HepG2 (cell line): ENCODE results near the gene HBG1. TPM values are rescaled to one million over a fixed set of nuclear protein-coding genes. Genes with fewer than 3 reads are reported as not detected.

Source experiments
- ATAC-seq: fragments of 200-7000 bp; cut with Tn5 transposase; 3 replicates; pipeline ENCODE4 v1.9.1; 2020; ENCODE audit warnings: mild to moderate bottlenecking, moderate library complexity
- BruUV-seq: library from RNA; stranded (reverse); fragments of 400-500 nt; replicated peaks from 2 replicates; lab custom pipeline; 2021; lab: Mats Ljungman, UMichigan
- CTCF ChIA-PET: fragments of 300-600 bp; formaldehyde crosslinking; extraction: SDS; loops from one replicate; lab custom pipeline; 2021; ENCODE audit warnings: low total read pairs, inconsistent platforms, low intra/inter-chr PET ratio; lab: Yijun Ruan, JAX
- POLR2A ChIA-PET: fragments of 350-600 bp; sonication (Branson Sonifier 250); formaldehyde crosslinking; loops from one replicate; lab custom pipeline; 2020; ENCODE audit warnings: antibody characterized with exemption, inconsistent platforms; lab: Yijun Ruan, JAX
- DNase-seq: peaks from one replicate; pipeline ENCODE4 v3.0.0-alpha.2; 2015; ENCODE audit warnings: low spot score
- FAIRE-seq: peaks from 3 replicates; lab custom pipeline; 2011; peaks lifted over from hg19 to GRCh38; lab: Jason Lieb, UNC
- H2AFZ ChIP-seq: one replicate; pipeline ENCODE4 v1.6.1; 2011; ENCODE audit warnings: low read length, inconsistent platforms
- H3K27ac ChIP-seq: fragments of 300-600 bp; 3 replicates; pipeline ENCODE4 v1.8.0; 2011; ENCODE audit warnings: mixed run types, mild to moderate bottlenecking, mixed read lengths, low read length, inconsistent platforms; ENCODE audit not compliant: insufficient read depth; ENCODE audit errors: extremely low read length
- H3K27me3 ChIP-seq, 2 experiments: fragments of 200-600 bp in 1 of 2; 2 replicates in 1 of 2; 3 replicates in 1 of 2; pipeline versions ENCODE4 v1.6.0 to v1.8.0; 2011; ENCODE audit warnings: low read length in 2 of 2, mild to moderate bottlenecking in 2 of 2, moderate library complexity in 2 of 2, inconsistent platforms in 1 of 2; ENCODE audit not compliant: insufficient read depth in 2 of 2, control insufficient read depth in 1 of 2
- H3K36me3 ChIP-seq, 2 experiments: fragments of 200-600 bp in 1 of 2; replicated peaks in 1 of 2; 2 replicates in 1 of 2; 3 replicates in 1 of 2; pipeline versions ENCODE4 v1.5.1 to v1.8.0; 2011; ENCODE audit warnings: low read length in 2 of 2, inconsistent platforms in 1 of 2; ENCODE audit not compliant: insufficient read depth in 2 of 2, control insufficient read depth in 1 of 2
- H3K4me1 ChIP-seq: 2 replicates; pipeline ENCODE4 v1.5.1; 2012; ENCODE audit warnings: low read length, inconsistent platforms; ENCODE audit not compliant: insufficient read depth
- H3K4me2 ChIP-seq: 2 replicates; pipeline ENCODE4 v1.6.0; 2011; ENCODE audit warnings: low read depth, low read length, inconsistent platforms
- H3K4me3 ChIP-seq, 3 experiments: fragments of 200-600 bp in 1 of 3; sonication (generic), shearing (Covaris generic) in 1 of 3; replicated peaks in 1 of 3; 2 replicates each; pipeline ENCODE4 v1.5.1; 2011 to 2016; ENCODE audit warnings: low read length in 3 of 3, inconsistent platforms in 2 of 3, low read depth in 2 of 3, mild to moderate bottlenecking in 2 of 3, control low read depth in 1 of 3, mixed read lengths in 1 of 3; ENCODE audit not compliant: insufficient read depth in 1 of 3
- H3K79me2 ChIP-seq: one replicate; pipeline ENCODE4 v1.6.1; 2011; ENCODE audit warnings: low read length, inconsistent platforms; ENCODE audit not compliant: insufficient read depth
- H3K9ac ChIP-seq: 2 replicates; pipeline ENCODE4 v1.6.0; 2011; ENCODE audit warnings: mild to moderate bottlenecking, low read depth, low read length, inconsistent platforms; ENCODE audit not compliant: insufficient read depth
- H3K9me3 ChIP-seq: 2 replicates; pipeline ENCODE4 v1.5.1; 2012; ENCODE audit warnings: mild to moderate bottlenecking, low read length
- H4K20me1 ChIP-seq: 2 replicates; pipeline ENCODE4 v1.6.0; 2011; ENCODE audit warnings: inconsistent platforms, mild to moderate bottlenecking, low read length, moderate library complexity; ENCODE audit not compliant: insufficient read depth
- CCAR2 ChIP-seq: fragments of 200-400 bp; formaldehyde crosslinking; optimal IDR thresholded peaks from 2 replicates; pipeline ENCODE3; 2018; ENCODE audit warnings: low read depth, mild to moderate bottlenecking, low read length, moderate library complexity
- FOSL1 ChIP-seq: sonication (generic); formaldehyde crosslinking; IDR thresholded peaks from 2 replicates; pipeline ENCODE4 v1.9.0; 2021; ENCODE audit warnings: missing genetic modification reagents, borderline replicate concordance
- KDM3A ChIP-seq: IDR thresholded peaks from 2 replicates; pipeline ENCODE4 v1.6.1; 2018; ENCODE audit warnings: low read depth, missing compliant biosample characterization
- MBD4 ChIP-seq: IDR thresholded peaks from 2 replicates; pipeline ENCODE4 v1.6.1; 2012; ENCODE audit warnings: low read length, inconsistent platforms, borderline replicate concordance
- NR2F6 ChIP-seq, 2 experiments: IDR thresholded peaks; 2 replicates each; pipeline ENCODE4 v1.6.1; 2016; ENCODE audit warnings: antibody characterized with exemption in 1 of 2, mild to moderate bottlenecking in 1 of 2
- SALL1 ChIP-seq: sonication (generic); formaldehyde crosslinking; IDR thresholded peaks from 2 replicates; pipeline ENCODE4 v1.8.0; 2022; ENCODE audit warnings: mild to moderate bottlenecking, missing genetic modification reagents
- SMYD3 ChIP-seq: sonication (generic); formaldehyde crosslinking; IDR thresholded peaks from 2 replicates; pipeline ENCODE4 v1.8.1; 2023; ENCODE audit warnings: mild to moderate bottlenecking, missing genetic modification reagents
- TEAD3 ChIP-seq: optimal IDR thresholded peaks from 2 replicates; pipeline ENCODE3; 2016; ENCODE audit warnings: borderline replicate concordance
- YEATS2 ChIP-seq: sonication (generic); formaldehyde crosslinking; IDR thresholded peaks from 2 replicates; pipeline ENCODE4 v1.4.0; 2020; ENCODE audit warnings: missing genetic modification reagents, borderline replicate concordance
- YY1 ChIP-seq: IDR thresholded peaks from 2 replicates; pipeline ENCODE4 v1.6.1; 2011; ENCODE audit warnings: low read length, low read depth, moderate library complexity, mild to moderate bottlenecking; ENCODE audit not compliant: insufficient read depth, insufficient replicate concordance
- ZBTB8A ChIP-seq: sonication (generic); formaldehyde crosslinking; IDR thresholded peaks from 2 replicates; pipeline ENCODE4 v1.4.0; 2020; ENCODE audit warnings: mild to moderate bottlenecking, low read depth, missing genetic modification reagents, borderline replicate concordance
- ZNF101 ChIP-seq: sonication (generic); formaldehyde crosslinking; IDR thresholded peaks from 2 replicates; pipeline ENCODE4 v1.4.0; 2020; ENCODE audit warnings: mild to moderate bottlenecking, low read depth, missing genetic modification reagents, borderline replicate concordance
- ZNF609 ChIP-seq: sonication (generic); formaldehyde crosslinking; IDR thresholded peaks from 2 replicates; pipeline ENCODE4 v1.4.0; 2020; ENCODE audit warnings: mild to moderate bottlenecking, missing genetic modification reagents, borderline replicate concordance
- ZNF709 ChIP-seq: sonication (generic); formaldehyde crosslinking; IDR thresholded peaks from 2 replicates; pipeline ENCODE4 v1.5.0; 2020; ENCODE audit warnings: mild to moderate bottlenecking, missing genetic modification reagents
- ZNF773 ChIP-seq: sonication (generic); formaldehyde crosslinking; IDR thresholded peaks from 2 replicates; pipeline ENCODE4 v1.4.0; 2020; ENCODE audit warnings: missing genetic modification reagents, borderline replicate concordance
- ZSCAN30 ChIP-seq: sonication (generic); formaldehyde crosslinking; IDR thresholded peaks from 2 replicates; pipeline ENCODE4 v1.5.0; 2020; ENCODE audit warnings: mild to moderate bottlenecking, missing genetic modification reagents
- WGBS: methylation state at CpG from one replicate; pipeline ENCODE4 v1.1.6; 2017; ENCODE audit warnings: low lambda C conversion rate; 5-methylcytosine and 5-hydroxymethylcytosine counted together
- in situ Hi-C: cut with HindIII; loops from 2 replicates; pipeline ENCODE4 v1.10.0; 2017; ENCODE audit warnings: low pct_unique_long_range_greater_than_20kb; ENCODE audit not compliant: extremely low pct_ligation_motif_present
- intact Hi-C: fragments of 100-400 bp; cut with micrococcal nuclease; formaldehyde crosslinking; loops from one replicate; pipeline ENCODE4 v1.10.0; 2022; ENCODE audit not compliant: unreplicated experiment
- polyA plus RNA-seq, 8 experiments: library from polyadenylated mRNA; depleted of rRNA in 3 of 8; stranded (reverse) in 7 of 8; unstranded in 1 of 8; fragments of >200 nt; fragmentation: Illumina TruSeq in 4 of 8; extraction: Trizol in 4 of 8; gene quantifications; 2 replicates each; pipeline versions ENCODE4 v1.2.1 to v1.2.3, GENCODE V29; 2011 to 2016; ENCODE audit warnings: low read depth in 4 of 8, missing spikeins in 1 of 8, mixed read lengths in 1 of 8; ENCODE audit not compliant: insufficient read depth in 1 of 8
- total RNA-seq, 5 experiments: library from RNA; depleted of rRNA; stranded (reverse); fragments of >200 nt; fragmentation: Illumina TruSeq; extraction: Trizol; gene quantifications; 2 replicates each; pipeline ENCODE4 v1.2.3, GENCODE V29; 2016; ENCODE audit warnings: low read depth in 1 of 5

HBG1 gene
- total and polyA plus RNA-seq, 2 of the 13 experiments (the other 11 are each of a cell fraction or from before 2014, with no cell fraction given) = not detected

DNA sequence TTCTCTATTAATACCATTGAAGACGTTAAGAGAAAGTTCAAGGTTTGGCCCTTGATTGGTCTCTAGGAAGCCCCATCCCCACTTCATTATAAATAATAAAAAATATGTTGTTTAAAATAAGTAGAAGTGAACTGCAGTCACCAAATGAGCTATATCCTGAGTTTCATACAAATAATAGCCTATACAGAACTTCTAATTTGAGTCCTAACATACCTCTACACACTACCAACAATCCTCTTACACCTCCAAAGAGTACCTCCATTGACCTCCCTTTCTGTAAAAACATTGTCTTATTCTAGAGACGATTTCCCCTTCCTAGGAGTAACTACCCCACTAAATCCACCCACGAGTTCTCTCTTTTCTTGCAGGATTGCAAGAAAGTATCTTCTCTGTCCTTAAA lies 8.2 kb downstream of the HBG1 start:
- TF ChIP-seq CCAR2 (no peak), ZNF101 (no peak), ZBTB8A (CRISPR knock-in tag) (no peak), MBD4 (no peak), ZNF609 (no peak), ZNF773 (CRISPR knock-in tag) (no peak), NR2F6 (IDR thresholded peaks at IDR 0.05) (no peak), NR2F6 (CRISPR knock-in tag; IDR thresholded peaks at IDR 0.05) (no peak), SALL1 (CRISPR knock-in tag) (no peak), KDM3A (CRISPR knock-in tag) (no peak), TEAD3 (CRISPR knock-in tag) (no peak), YEATS2 (CRISPR knock-in tag) (no peak), YY1 (no peak), ZNF709 (no peak), ZSCAN30 (CRISPR knock-in tag) (no peak), SMYD3 (CRISPR knock-in tag) (no peak), FOSL1 (CRISPR knock-in tag) (no peak)

More for the DNA sequence above, 8.2 kb downstream of the HBG1 start:
- intact Hi-C loops (no loop called here), in situ Hi-C loops (no loop called here)
- no peaks in the 10 kb centered on the region for H3K4me1 ChIP-seq
- no peaks in the 10 kb centered on the region for H4K20me1 ChIP-seq
- FAIRE-seq = no peak
- H2AFZ ChIP-seq = no peak overlapping the region
- no peaks in the 10 kb centered on the region for H3K36me3 ChIP-seq
- 0% methylated on average over 3 of the region's 3 CpGs for WGBS
- no peak overlapping the region for H3K4me2 ChIP-seq
- H3K27ac ChIP-seq = no peak overlapping the region
- no peak overlapping the region for H3K4me3 ChIP-seq
- DNase-seq = no peak
- H3K79me2 ChIP-seq = no peaks in the 10 kb centered on the region
- H3K9me3 ChIP-seq = no peaks in the 10 kb centered on the region
- no peak overlapping the region for H3K9ac ChIP-seq
- ATAC-seq = no peak
- CTCF ChIA-PET = no interaction called here
- peaks cover 0 to 5% of the 10 kb centered on the region in 2 experiments; a peak in 1 of 5 replicates for H3K27me3 ChIP-seq
- POLR2A ChIA-PET = no interaction called here
- no TSS peak for BruUV-seq
